Mesodermal cell (in vitro differentiated cells): ENCODE data around the gene EBF4.

Source experiments
- H3K27ac ChIP-seq: 2 replicates; pipeline ENCODE4 v1.7.0; 2013; ENCODE audit warnings: mild to moderate bottlenecking, low read depth, low read length, moderate library complexity; ENCODE audit not compliant: severe bottlenecking
- H3K36me3 ChIP-seq: 2 replicates; pipeline ENCODE4 v1.7.1; 2013; ENCODE audit warnings: mild to moderate bottlenecking, low read length, moderate library complexity; ENCODE audit not compliant: control insufficient read depth, insufficient read depth
- H3K4me1 ChIP-seq: one replicate; pipeline ENCODE4 v1.7.1; 2013; ENCODE audit warnings: mild to moderate bottlenecking, low read length; ENCODE audit not compliant: insufficient read depth, control insufficient read depth, poor library complexity, severe bottlenecking
- H3K4me3 ChIP-seq: 2 replicates; pipeline ENCODE4 v1.7.0; 2013; ENCODE audit warnings: low read length, control low read depth, mild to moderate bottlenecking; ENCODE audit not compliant: insufficient read depth, poor library complexity, severe bottlenecking; ENCODE audit errors: extremely low read depth
- H3K9me3 ChIP-seq: 2 replicates; pipeline ENCODE4 v1.7.1; 2013; ENCODE audit warnings: mild to moderate bottlenecking, low read length, moderate library complexity; ENCODE audit not compliant: control insufficient read depth
- WGBS, 2 experiments: methylation state at CpG; one replicate each; pipeline ENCODE4 v1.1.5; 2013; ENCODE audit warnings: missing lambda C conversion rate in 2 of 2; ENCODE audit not compliant: insufficient coverage in 2 of 2; 5-methylcytosine and 5-hydroxymethylcytosine counted together

Gene EBF4

DNA sequence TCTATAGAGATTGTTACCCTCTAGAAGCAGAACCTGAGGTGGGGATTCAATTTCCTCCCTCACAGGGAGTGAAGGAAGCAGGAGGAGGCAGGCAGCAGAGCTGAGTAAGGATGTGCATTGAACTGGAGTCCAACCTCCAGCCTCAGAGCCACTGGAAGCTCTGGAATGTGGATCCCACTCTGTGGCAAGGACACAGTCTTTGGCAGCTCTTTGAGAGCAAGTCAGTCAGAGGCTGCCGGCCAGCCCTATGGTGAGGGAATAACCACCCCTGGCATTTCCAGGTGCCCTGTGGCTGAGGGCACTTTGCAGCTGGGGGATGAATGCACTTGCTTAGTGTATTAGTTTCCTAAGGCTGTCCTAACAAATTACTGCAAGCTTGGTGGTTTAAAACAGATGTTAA is 37.2 kb downstream of the EBF4 start:
- 64% methylated on average over 1 of the region's 1 CpG; no CpG with 5 or more reads in 1 of the 2 experiments for WGBS, 2 experiments
- Histone ChIP-seq H3K27ac (no peak overlapping the region), H3K36me3 (no peaks in the 10 kb centered on the region), H3K4me1 (no peaks in the 10 kb centered on the region), H3K4me3 (no peak overlapping the region), H3K9me3 (no peaks in the 10 kb centered on the region)

GRCh38 chr20:2734899-2735298 is 42.3 kb downstream of the EBF4 start:
- Histone ChIP-seq H3K36me3 (no peaks in the 10 kb centered on the region), H3K9me3 (no peaks in the 10 kb centered on the region), H3K4me3 (no peak overlapping the region), H3K27ac (no peak overlapping the region), H3K4me1 (no peaks in the 10 kb centered on the region)
- WGBS, 2 experiments, result 74 to 82% methylated on average over 2 of the region's 2 CpGs

DNA sequence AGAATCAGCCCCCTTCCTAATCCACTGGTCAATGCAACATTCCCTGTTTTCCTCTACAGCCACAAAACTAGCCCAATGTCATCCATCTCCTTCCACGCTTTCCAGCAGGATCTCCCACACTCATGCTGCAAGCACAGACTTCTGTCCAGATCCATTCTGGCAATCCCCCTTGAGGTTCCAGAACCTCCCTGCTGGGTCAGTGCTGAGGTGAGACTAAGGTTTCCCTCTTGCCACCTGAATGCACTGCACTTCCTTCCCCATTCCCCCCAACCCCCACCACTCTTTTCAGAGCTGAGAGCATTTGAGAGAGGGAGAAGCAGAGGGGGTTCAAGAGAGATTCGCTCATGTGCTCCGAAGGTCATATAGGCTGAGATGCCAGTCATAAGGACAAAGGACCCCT is 43.9 kb downstream of the EBF4 start:
- H3K27ac ChIP-seq, result no peak overlapping the region
- H3K9me3 ChIP-seq, result no peaks in the 10 kb centered on the region
- no peaks in the 10 kb centered on the region for H3K4me1 ChIP-seq
- 93 to 95% methylated on average over 2 to 3 of the region's 3 CpGs for WGBS, 2 experiments
- H3K36me3 ChIP-seq, result no peaks in the 10 kb centered on the region
- no peak overlapping the region for H3K4me3 ChIP-seq

DNA sequence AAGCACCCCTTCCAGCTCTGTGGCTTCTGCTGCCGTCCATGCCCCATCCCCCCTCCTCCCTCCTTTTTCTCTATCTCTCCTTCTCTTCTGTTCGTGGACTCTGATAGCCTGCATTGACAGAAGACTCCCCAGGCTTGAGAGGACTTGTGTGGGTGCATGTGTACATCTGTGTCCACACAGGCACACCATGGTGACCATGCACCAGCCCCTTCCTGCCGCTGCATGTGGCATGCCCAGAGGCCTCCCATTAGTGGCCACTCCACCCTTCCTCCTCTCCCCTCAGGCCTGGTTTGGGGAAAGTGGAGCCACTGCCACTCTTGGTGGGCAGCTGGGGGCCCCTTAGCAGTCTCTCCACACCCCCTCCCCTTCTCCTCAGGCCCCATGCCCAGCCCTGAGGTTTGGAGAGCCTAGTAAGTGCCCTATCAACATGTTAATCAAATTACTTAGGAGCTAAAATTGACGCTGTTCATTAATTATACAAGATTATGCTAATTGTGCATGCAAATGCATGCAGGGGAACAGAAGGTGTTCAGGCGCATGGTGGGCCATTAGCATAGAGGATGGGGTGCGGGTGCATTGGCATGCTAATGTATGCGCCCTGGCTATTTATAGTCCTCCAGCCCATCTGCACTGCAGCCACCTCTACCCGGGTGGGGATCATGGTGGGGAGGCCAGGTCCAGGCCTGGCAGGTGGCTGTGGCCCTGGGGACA is 45.9 kb downstream of the EBF4 start:
- no peak overlapping the region for H3K27ac ChIP-seq
- H3K36me3 ChIP-seq, result no peaks in the 10 kb centered on the region
- no peaks in the 10 kb centered on the region for H3K4me1 ChIP-seq
- no peaks in the 10 kb centered on the region for H3K9me3 ChIP-seq
- no peak overlapping the region for H3K4me3 ChIP-seq
- WGBS, 2 experiments, result 75 to 83% methylated on average over 2 to 6 of the region's 8 CpGs

- Histone ChIP-seq H3K27ac (no peak overlapping the region), H3K9me3 (no peaks in the 10 kb centered on the region), H3K4me1 (no peaks in the 10 kb centered on the region), H3K4me3 (no peak overlapping the region), H3K36me3 (no peaks in the 10 kb centered on the region)
- 77 to 88% methylated on average over 5 to 8 of the region's 8 CpGs for WGBS, 2 experiments
These were observed 46.4 kb downstream of the EBF4 start for GRCh38 chr20:2739042-2739398.

DNA sequence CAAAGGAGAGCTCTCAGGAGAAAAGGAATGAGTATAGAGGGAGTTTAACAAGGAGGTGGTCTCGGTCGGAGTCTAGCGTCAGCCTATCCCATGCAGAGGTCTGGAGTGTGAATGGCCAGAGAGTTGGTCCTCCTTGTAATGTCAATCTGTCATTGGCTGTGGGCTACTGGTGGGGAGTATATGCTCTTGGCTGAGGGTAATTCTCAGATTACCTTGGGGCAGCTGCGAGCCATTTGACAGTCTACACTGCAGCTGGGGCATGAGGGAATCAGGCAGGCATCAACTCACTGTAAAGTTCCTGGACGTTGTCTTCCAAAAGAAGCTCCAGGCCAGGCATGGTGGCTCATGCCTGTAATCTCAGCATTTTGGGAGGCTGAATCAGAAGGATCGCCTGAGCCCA is 48.1 kb downstream of the EBF4 start:
- no peaks in the 10 kb centered on the region for H3K36me3 ChIP-seq
- H3K4me3 ChIP-seq, result no peak overlapping the region
- no peaks in the 10 kb centered on the region for H3K9me3 ChIP-seq
- 63 to 76% methylated on average over 6 of the region's 6 CpGs for WGBS, 2 experiments
- no peaks in the 10 kb centered on the region for H3K4me1 ChIP-seq
- H3K27ac ChIP-seq, result no peak overlapping the region

DNA sequence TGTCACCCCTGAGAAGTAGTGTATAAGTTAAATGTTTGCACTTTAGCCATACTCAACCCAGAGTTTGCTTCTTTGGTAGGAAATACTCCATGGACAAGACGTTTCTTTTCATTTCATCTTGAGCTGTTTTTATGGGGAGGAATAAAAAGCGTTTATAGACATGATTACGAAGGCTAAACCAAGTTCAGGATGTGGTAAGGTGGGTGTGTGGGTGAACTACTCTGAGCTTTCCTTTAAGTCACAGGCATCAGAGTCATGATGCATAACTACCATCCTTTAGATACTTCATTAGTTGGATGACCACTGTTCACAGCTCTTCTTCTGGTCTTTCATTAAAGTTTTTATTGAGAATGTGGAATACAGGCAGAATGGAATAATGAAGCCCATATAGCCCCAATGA is 48.9 kb downstream of the EBF4 start:
- H3K36me3 ChIP-seq, result no peaks in the 10 kb centered on the region
- WGBS, 2 experiments, result 33 to 100% methylated on average over 1 of the region's 3 CpGs
- no peak overlapping the region for H3K27ac ChIP-seq
- H3K9me3 ChIP-seq, result no peaks in the 10 kb centered on the region
- no peak overlapping the region for H3K4me3 ChIP-seq
- no peaks in the 10 kb centered on the region for H3K4me1 ChIP-seq

GRCh38 chr20:2741881-2742280 is 49.3 kb downstream of the EBF4 start:
- Histone ChIP-seq H3K27ac (no peak overlapping the region), H3K9me3 (no peaks in the 10 kb centered on the region), H3K4me3 (no peak overlapping the region), H3K4me1 (no peaks in the 10 kb centered on the region), H3K36me3 (no peaks in the 10 kb centered on the region)
- WGBS, 2 experiments, result 80 to 82% methylated on average over 6 of the region's 7 CpGs

- Histone ChIP-seq H3K36me3 (no peaks in the 10 kb centered on the region), H3K4me1 (no peaks in the 10 kb centered on the region), H3K9me3 (no peaks in the 10 kb centered on the region), H3K27ac (no peak overlapping the region), H3K4me3 (no peak overlapping the region)
- WGBS, 2 experiments, result 100% methylated on average over 1 of the region's 2 CpGs; no CpG with 5 or more reads in 1 of the 2 experiments
These were observed 49.9 kb downstream of the EBF4 start for GRCh38 chr20:2742431-2742830.

GRCh38 chr20:2742934-2743559 is 50.5 kb downstream of the EBF4 start:
- 13 to 15% methylated on average over 10 to 12 of the region's 12 CpGs for WGBS, 2 experiments
- Histone ChIP-seq H3K27ac (no peak overlapping the region), H3K4me1 (no peaks in the 10 kb centered on the region), H3K36me3 (no peaks in the 10 kb centered on the region), H3K4me3 (no peak overlapping the region), H3K9me3 (no peaks in the 10 kb centered on the region)
